Transverse colon (tissue), 4 donors: ENCODE results near the gene EWSR1. TPM values are rescaled to one million over a fixed set of nuclear protein-coding genes. Genes with fewer than 3 reads are reported as not detected.
A peak's percentile ranks its signal among the peaks of the same experiment; 100 is the strongest.

Source experiments
- DNase-seq: peaks from one replicate; pipeline ENCODE4 v3.0.0-alpha.2; 2019
- H3K27ac ChIP-seq, 4 donors: fragments of 200-600 bp; sonication (generic); 2 replicates each; pipeline ENCODE4 v1.5.1; 2016 to 2018; ENCODE audit warnings: inconsistent platforms in 4 of 4
- H3K27me3 ChIP-seq: fragments of 200-600 bp; sonication (generic); 2 replicates; pipeline ENCODE4 v1.5.1; 2017; ENCODE audit warnings: inconsistent platforms
- H3K36me3 ChIP-seq, 4 donors: fragments of 200-600 bp; sonication (generic); 2 replicates each; pipeline ENCODE4 v1.5.1; 2017 to 2019; ENCODE audit warnings: inconsistent platforms in 4 of 4
- H3K4me1 ChIP-seq, 4 donors: fragments of 200-600 bp; sonication (generic); 2 replicates each; pipeline ENCODE4 v1.5.1; 2017 to 2020; ENCODE audit warnings: inconsistent platforms in 4 of 4
- H3K4me3 ChIP-seq, 4 donors: fragments of 200-600 bp; sonication (generic); 1 replicate in 1 of 4; 2 replicates in 3 of 4; pipeline versions ENCODE4 v1.5.1 to v1.6.1; 2017 to 2019; ENCODE audit warnings: inconsistent platforms in 4 of 4
- H3K9me3 ChIP-seq, 2 donors: fragments of 200-600 bp; sonication (generic); 2 replicates each; pipeline ENCODE4 v1.5.1; 2017 to 2019; ENCODE audit warnings: inconsistent platforms in 2 of 2
- EP300 ChIP-seq: sonication (generic); formaldehyde crosslinking; IDR thresholded peaks from one replicate; pipeline ENCODE4 v1.6.1; 2017; ENCODE audit warnings: antibody characterized with exemption, low read depth
- POLR2A ChIP-seq: fragments of 450-650 bp; IDR thresholded peaks from one replicate; pipeline ENCODE4 v1.6.1; 2016; ENCODE audit warnings: antibody characterized with exemption, mild to moderate bottlenecking, moderate library complexity
- POLR2AphosphoS5 ChIP-seq, 3 donors: sonication (generic); formaldehyde crosslinking; IDR thresholded peaks; one replicate each; pipeline ENCODE4 v1.6.1; 2016; ENCODE audit warnings: antibody characterized with exemption in 3 of 3
- WGBS, 2 donors: methylation state at CpG; one replicate each; pipeline ENCODE4 v1.1.5; 2018; ENCODE audit warnings: low coverage in 1 of 2; 5-methylcytosine and 5-hydroxymethylcytosine counted together
- in situ Hi-C, 4 donors: fragments of 200-750 bp; cut with MboI; loops; one replicate each; pipeline versions ENCODE4 v1.15.0 to v1.15.1; 2017; ENCODE audit warnings: low sequenced_read_pairs in 3 of 4, low pct_ligation_motif_present in 1 of 4, low pct_unique_long_range_greater_than_20kb in 1 of 4
- intact Hi-C: fragments of 100-400 bp; cut with DNase I; formaldehyde crosslinking; loops from one replicate; pipeline ENCODE4 v1.15.1; 2023; ENCODE audit warnings: low total_unique reads
- total RNA-seq, 4 donors: library from RNA; depleted of rRNA; stranded (reverse); fragments of >200 nt; gene quantifications; one replicate each; pipeline ENCODE4 v1.1.0, GENCODE V29; 2016
- TF ChIP-seq, protein P1 (sequence below), 5 experiments: fragments of 200-600 bp in 3 of 5; fragments of 450-650 bp in 2 of 5; sonication (generic) in 3 of 5; IDR thresholded peaks; 1 replicate in 2 of 5; 2 replicates in 3 of 5; pipeline ENCODE4 v1.5.1; 2016 to 2017; ENCODE audit warnings: antibody characterized with exemption in 5 of 5, inconsistent platforms in 3 of 5, mild to moderate bottlenecking in 2 of 5, moderate library complexity in 1 of 5

The EWSR1 gene
- total RNA-seq, 4 donors from 2014 or later = 196 to 318 (median 205) TPM

DNA sequence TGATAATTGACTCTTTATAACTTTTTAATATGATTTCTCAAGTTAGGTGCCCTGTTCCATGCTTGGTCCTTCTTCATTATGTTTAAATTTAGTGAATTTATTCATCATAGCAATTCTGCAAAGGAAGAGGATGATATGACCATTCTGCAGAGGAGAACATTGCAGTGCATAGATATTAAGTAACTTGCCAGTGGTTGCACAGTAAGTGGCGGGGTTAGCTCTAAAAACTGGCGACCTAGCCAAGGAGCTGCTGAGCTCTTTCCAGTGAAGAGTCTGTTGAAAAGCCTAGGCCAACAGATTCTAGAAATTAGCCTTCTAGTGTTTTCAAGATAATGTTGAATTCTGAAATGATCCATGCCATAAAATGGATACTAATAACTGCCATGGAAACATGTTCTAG, 4.6 kb downstream of the EWSR1 start:
- Histone ChIP-seq H3K4me1 (peaks cover 27 to 85% (median 59%) of the 10 kb centered on the region in 4 donors), H3K4me3 (no peak overlapping the region), H3K27ac (no peak overlapping the region), H3K27me3 (no peaks in the 10 kb centered on the region), H3K36me3 (peaks cover 0 to 45% (median 10%) of the 10 kb centered on the region in 4 donors), H3K9me3 (no peaks in the 10 kb centered on the region)
- no peak for DNase-seq
- intact Hi-C loops (no loop called here), in situ Hi-C loops (no loop called here)
- no peak for TF ChIP-seq EP300
- WGBS, 2 donors = 69 to 72% methylated on average over 2 of the region's 2 CpGs

DNA sequence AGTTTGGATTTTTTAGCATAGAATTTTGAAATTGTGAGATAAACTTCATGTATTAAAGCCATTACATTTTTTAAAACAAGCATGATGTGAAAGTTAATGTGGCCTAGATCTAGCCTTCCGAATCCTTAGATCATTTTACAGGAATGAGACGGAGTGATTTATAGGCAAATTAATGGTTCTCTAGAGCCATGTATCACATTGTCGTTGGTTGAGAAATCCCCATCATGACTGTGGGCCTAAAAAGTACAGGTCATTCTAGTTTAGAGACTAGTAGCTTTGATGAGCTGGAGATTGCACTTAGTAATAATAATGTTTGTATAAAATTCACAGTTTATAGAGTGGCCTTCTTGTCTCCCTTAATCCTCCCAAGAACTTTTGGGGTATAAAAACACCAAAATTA, 7.1 kb downstream of the EWSR1 start:
- Histone ChIP-seq H3K9me3 (no peaks in the 10 kb centered on the region), H3K36me3 (peaks cover 0 to 65% (median 22%) of the 10 kb centered on the region in 4 donors), H3K27me3 (no peaks in the 10 kb centered on the region), H3K4me1 (peaks cover 29 to 77% (median 48%) of the 10 kb centered on the region in 4 donors), H3K27ac (peak overlapping the region; percentile 14 to 43 (median 42)), H3K4me3 (no peak overlapping the region)
- DNase-seq = no peak
- in situ Hi-C loops = loop anchor here in 1 of 4 donors (25.0 kb wide), 1 partner anchor 112 kb away; the partner anchor contains the start of gene AP1B1
- WGBS, 2 donors = 47 to 60% methylated on average over 3 of the region's 3 CpGs
- TF ChIP-seq POLR2AphosphoS5 (IDR thresholded peaks at IDR 0.05) (no peak), POLR2A (no peak), EP300 (no peak)
- TF ChIP-seq, protein P1, sequence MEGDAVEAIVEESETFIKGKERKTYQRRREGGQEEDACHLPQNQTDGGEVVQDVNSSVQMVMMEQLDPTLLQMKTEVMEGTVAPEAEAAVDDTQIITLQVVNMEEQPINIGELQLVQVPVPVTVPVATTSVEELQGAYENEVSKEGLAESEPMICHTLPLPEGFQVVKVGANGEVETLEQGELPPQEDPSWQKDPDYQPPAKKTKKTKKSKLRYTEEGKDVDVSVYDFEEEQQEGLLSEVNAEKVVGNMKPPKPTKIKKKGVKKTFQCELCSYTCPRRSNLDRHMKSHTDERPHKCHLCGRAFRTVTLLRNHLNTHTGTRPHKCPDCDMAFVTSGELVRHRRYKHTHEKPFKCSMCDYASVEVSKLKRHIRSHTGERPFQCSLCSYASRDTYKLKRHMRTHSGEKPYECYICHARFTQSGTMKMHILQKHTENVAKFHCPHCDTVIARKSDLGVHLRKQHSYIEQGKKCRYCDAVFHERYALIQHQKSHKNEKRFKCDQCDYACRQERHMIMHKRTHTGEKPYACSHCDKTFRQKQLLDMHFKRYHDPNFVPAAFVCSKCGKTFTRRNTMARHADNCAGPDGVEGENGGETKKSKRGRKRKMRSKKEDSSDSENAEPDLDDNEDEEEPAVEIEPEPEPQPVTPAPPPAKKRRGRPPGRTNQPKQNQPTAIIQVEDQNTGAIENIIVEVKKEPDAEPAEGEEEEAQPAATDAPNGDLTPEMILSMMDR (IDR thresholded peaks at IDR 0.05) = no peak
- intact Hi-C loops = no loop called here

DNA sequence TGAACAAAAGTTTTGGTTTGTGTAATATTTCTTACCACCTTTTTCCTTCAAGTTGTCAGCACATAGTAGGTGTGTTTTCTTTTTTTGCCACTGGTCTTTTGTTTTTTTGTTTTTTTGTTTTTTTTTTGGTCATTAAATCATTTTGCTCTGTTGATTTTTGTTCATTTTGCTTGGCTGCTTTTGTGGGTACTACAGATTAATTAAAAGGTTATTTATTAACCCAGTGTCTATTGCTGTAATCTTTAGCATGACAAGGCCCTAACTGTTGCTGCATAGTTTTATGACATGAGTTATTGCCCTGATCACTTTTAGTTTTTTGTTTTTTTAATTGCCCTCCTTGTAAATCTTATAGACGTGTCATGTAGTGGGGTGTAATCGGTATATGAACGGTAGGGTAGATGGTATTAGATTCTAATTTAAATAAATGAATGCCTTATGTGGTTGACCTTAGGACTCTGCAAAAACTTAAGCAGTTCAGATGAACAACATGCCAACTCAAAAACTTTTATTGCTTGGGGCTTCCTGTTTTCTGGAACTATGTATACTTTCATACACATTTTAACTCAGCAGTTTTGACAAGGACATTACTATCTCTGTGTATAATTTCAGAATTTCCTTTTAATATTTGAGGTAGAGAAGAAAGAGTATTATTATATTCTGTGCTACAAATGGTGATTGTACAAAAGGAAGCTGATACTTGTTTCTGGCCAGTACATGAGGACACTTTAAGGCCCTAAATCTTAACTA, 7.9 kb downstream of the EWSR1 start:
- in situ Hi-C loops = loop anchor here in 1 of 4 donors (25.0 kb wide), 1 partner anchor 111 kb away; the partner anchor contains the start of gene AP1B1
- H3K36me3 ChIP-seq = peaks cover 0 to 67% (median 23%) of the 10 kb centered on the region in 4 donors

DNA sequence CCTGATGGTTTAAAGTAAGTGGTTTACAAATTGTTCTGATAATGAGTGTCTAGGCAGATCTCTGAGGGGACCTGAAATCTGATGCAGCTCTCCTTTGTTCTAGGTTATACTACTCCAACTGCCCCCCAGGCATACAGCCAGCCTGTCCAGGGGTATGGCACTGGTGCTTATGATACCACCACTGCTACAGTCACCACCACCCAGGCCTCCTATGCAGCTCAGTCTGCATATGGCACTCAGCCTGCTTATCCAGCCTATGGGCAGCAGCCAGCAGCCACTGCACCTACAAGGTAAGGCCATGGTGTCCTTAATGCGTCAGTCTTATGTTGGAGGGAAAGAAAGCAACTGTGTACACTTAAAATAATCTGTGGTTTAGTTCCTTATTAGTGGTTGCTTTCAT, 9.9 kb downstream of the EWSR1 start:
- no peak for TF ChIP-seq EP300
- no peak for TF ChIP-seq POLR2AphosphoS5 (IDR thresholded peaks at IDR 0.05)
- no peak for TF ChIP-seq POLR2A
- TF ChIP-seq, protein P1 (IDR thresholded peaks at IDR 0.05) = no peak

More for the DNA sequence above, 7.9 kb downstream of the EWSR1 start:
- Histone ChIP-seq H3K27ac (peak overlapping the region; percentile 41 to 59 (median 45)), H3K4me1 (peaks cover 28 to 69% (median 41%) of the 10 kb centered on the region in 4 donors), H3K9me3 (no peaks in the 10 kb centered on the region), H3K27me3 (no peaks in the 10 kb centered on the region), H3K4me3 (no peak overlapping the region)
- WGBS, 2 donors = 35% methylated on average over 3 of the region's 3 CpGs
- no peak for DNase-seq
- intact Hi-C loops = no loop called here
- TF ChIP-seq, protein P1 (IDR thresholded peaks at IDR 0.05) = peak in 1 of 5 experiments; percentile 39
- no peak for TF ChIP-seq POLR2A

More for the DNA sequence above, 9.9 kb downstream of the EWSR1 start:
- H3K27ac ChIP-seq = no peak overlapping the region
- intact Hi-C loops = no loop called here
- peaks cover 0 to 76% (median 26%) of the 10 kb centered on the region in 4 donors for H3K36me3 ChIP-seq
- no peaks in the 10 kb centered on the region for H3K9me3 ChIP-seq
- H3K27me3 ChIP-seq = no peaks in the 10 kb centered on the region
- H3K4me1 ChIP-seq = peaks cover 13 to 49% (median 23%) of the 10 kb centered on the region in 4 donors
- no peak overlapping the region for H3K4me3 ChIP-seq
- 95% methylated on average over 1 of the region's 1 CpG; no CpG with 5 or more reads in 1 of the 2 donors for WGBS, 2 donors
- DNase-seq = no peak
- in situ Hi-C loops = loop anchor here in 1 of 4 donors (25.0 kb wide), 1 partner anchor 109 kb away; the partner anchor contains the start of gene AP1B1
